Trophoblast cell (in vitro differentiated cells and primary cell): ENCODE measurements around the gene ACACB.

Experiments used
- DNase-seq, 2 donors: peaks; one replicate each; pipeline ENCODE4 v3.0.0-alpha.2; 2016
- H2AFZ ChIP-seq: 2 replicates; pipeline ENCODE4 v1.6.1; 2013; ENCODE audit warnings: low read length, moderate library complexity, mild to moderate bottlenecking; ENCODE audit not compliant: insufficient read depth, poor library complexity
- H2AK5ac ChIP-seq: 2 replicates; pipeline ENCODE4 v1.6.1; 2013; ENCODE audit warnings: mild to moderate bottlenecking, low read length
- H2BK120ac ChIP-seq: 2 replicates; pipeline ENCODE4 v1.6.1; 2013; ENCODE audit warnings: low read length, mild to moderate bottlenecking, moderate library complexity; ENCODE audit not compliant: insufficient read depth, poor library complexity
- H2BK12ac ChIP-seq: 2 replicates; pipeline ENCODE4 v1.6.1; 2013; ENCODE audit warnings: mild to moderate bottlenecking, low read length, moderate library complexity
- H2BK5ac ChIP-seq: 2 replicates; pipeline ENCODE4 v1.6.1; 2013; ENCODE audit warnings: low read length, low read depth, moderate library complexity, mild to moderate bottlenecking; ENCODE audit not compliant: poor library complexity
- H3K14ac ChIP-seq: 2 replicates; pipeline ENCODE4 v1.6.1; 2013; ENCODE audit warnings: mild to moderate bottlenecking, low read length
- H3K18ac ChIP-seq: 2 replicates; pipeline ENCODE4 v1.6.1; 2013; ENCODE audit warnings: mild to moderate bottlenecking, low read length
- H3K23ac ChIP-seq: 2 replicates; pipeline ENCODE4 v1.6.1; 2013; ENCODE audit warnings: low read length
- H3K27ac ChIP-seq: 2 replicates; pipeline ENCODE4 v1.5.1; 2013; ENCODE audit warnings: low read depth, mild to moderate bottlenecking, inconsistent platforms, low read length, moderate library complexity
- H3K27me3 ChIP-seq: 2 replicates; pipeline ENCODE4 v1.6.1; 2013; ENCODE audit warnings: inconsistent platforms, mild to moderate bottlenecking, low read length, moderate library complexity; ENCODE audit not compliant: insufficient read depth
- H3K36me3 ChIP-seq, 2 experiments: 1 replicate in 1 of 2; 2 replicates in 1 of 2; pipeline ENCODE4 v1.6.1; 2013; ENCODE audit warnings: low read length in 2 of 2, mild to moderate bottlenecking in 2 of 2, moderate library complexity in 1 of 2; ENCODE audit not compliant: insufficient read depth in 2 of 2, control insufficient read depth in 1 of 2
- H3K4ac ChIP-seq: 2 replicates; pipeline ENCODE4 v1.6.1; 2013; ENCODE audit warnings: low read depth, mild to moderate bottlenecking, low read length, moderate library complexity
- H3K4me1 ChIP-seq, 2 experiments: 1 replicate in 1 of 2; 2 replicates in 1 of 2; pipeline ENCODE4 v1.6.1; 2013; ENCODE audit warnings: low read length in 2 of 2, mild to moderate bottlenecking in 2 of 2, moderate library complexity in 1 of 2; ENCODE audit not compliant: insufficient read depth in 2 of 2, control insufficient read depth in 1 of 2
- H3K4me2 ChIP-seq: 2 replicates; pipeline ENCODE4 v1.6.1; 2013; ENCODE audit warnings: inconsistent platforms, mild to moderate bottlenecking, low read length, moderate library complexity
- H3K4me3 ChIP-seq: 2 replicates; pipeline ENCODE4 v1.5.1; 2013; ENCODE audit warnings: mild to moderate bottlenecking, low read depth, low read length, inconsistent platforms
- H3K79me1 ChIP-seq: one replicate; pipeline ENCODE4 v1.6.1; 2013; ENCODE audit warnings: low read length
- H3K79me2 ChIP-seq: 2 replicates; pipeline ENCODE4 v1.6.1; 2013; ENCODE audit warnings: low read length, mild to moderate bottlenecking; ENCODE audit not compliant: control insufficient read depth, insufficient read depth, poor library complexity
- H3K9ac ChIP-seq: 2 replicates; pipeline ENCODE4 v1.6.1; 2013; ENCODE audit warnings: mild to moderate bottlenecking, low read length
- H3K9me3 ChIP-seq: 2 replicates; pipeline ENCODE4 v1.6.1; 2013; ENCODE audit warnings: low read depth, mild to moderate bottlenecking, control low read depth, inconsistent platforms, low read length; ENCODE audit not compliant: insufficient read depth
- H4K12ac ChIP-seq: 2 replicates; pipeline ENCODE4 v1.6.1; 2013; ENCODE audit warnings: low read depth, mild to moderate bottlenecking, low read length, moderate library complexity
- H4K8ac ChIP-seq: 2 replicates; pipeline ENCODE4 v1.6.1; 2013; ENCODE audit warnings: low read depth, mild to moderate bottlenecking, low read length, moderate library complexity
- H4K91ac ChIP-seq: one replicate; pipeline ENCODE4 v1.6.1; 2013; ENCODE audit warnings: low read depth, mild to moderate bottlenecking, low read length, moderate library complexity
- WGBS: extraction: QIAGEN DNeasy Blood & Tissue Kit; methylation state at CpG from one replicate; pipeline ENCODE4 v1.1.7; 2013; ENCODE audit warnings: missing lambda C conversion rate; ENCODE audit not compliant: insufficient read length, insufficient coverage; ENCODE audit errors: extremely low coverage; 5-methylcytosine and 5-hydroxymethylcytosine counted together

ACACB gene

DNA sequence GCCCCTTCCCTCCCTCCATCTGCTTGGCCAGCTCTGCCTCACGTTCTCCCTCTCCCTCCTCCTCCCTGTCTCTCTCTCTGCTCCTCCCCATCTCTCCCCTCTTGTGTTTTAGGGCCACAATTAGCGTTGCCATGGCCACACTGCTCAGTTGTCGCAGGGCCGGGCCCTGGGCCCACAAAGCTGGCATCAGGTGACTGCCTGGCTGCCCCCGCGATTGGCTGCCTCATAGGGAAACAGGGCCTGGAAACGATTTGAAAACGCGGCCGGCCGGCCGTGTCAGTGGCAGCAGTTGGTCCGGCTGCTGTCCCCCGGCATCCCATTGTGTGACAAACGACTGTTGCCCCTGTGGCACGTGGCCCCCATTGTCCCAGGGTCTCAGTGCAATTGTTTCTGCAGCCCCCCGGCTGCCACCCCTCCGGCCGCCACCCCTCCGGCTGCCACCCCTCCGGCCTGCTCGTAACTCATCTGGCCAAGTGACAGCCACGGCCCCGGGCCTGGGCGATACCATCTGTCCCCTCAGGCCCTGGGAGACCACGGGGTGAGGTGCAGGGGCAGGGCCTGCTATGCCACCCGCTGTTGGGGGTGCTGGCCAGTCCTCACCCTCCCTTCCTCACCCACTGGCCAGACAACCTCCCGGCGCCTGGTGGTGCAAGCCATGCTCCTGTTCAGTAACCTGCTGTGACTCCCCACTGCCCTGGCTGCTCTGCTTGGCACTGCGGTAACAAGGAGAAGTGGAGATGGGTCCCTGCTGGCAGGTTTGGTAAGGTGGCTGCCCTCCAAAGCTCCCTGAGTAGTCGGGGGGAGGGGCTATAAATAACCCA, 175.3 kb downstream of the ACACB start:
- Histone ChIP-seq H3K36me3 (no peaks in the 10 kb centered on the region), H3K4me1 (no peaks in the 10 kb centered on the region), H3K9ac (no peak overlapping the region), H4K12ac (no peak overlapping the region), H3K18ac (no peak overlapping the region), H3K27ac (no peak overlapping the region), H4K8ac (no peak overlapping the region), H3K79me1 (no peaks in the 10 kb centered on the region), H4K91ac (no peak overlapping the region), H3K9me3 (peaks cover 1% of the 10 kb centered on the region), H3K4me3 (no peak overlapping the region), H3K79me2 (no peaks in the 10 kb centered on the region), H2BK120ac (no peak overlapping the region), H3K4ac (no peak overlapping the region), H2BK5ac (no peak overlapping the region), H3K23ac (no peak overlapping the region), H3K4me2 (peak overlapping the region; percentile 25), H3K27me3 (no peaks in the 10 kb centered on the region), H2BK12ac (no peak overlapping the region), H3K14ac (no peak overlapping the region), H2AFZ (no peak overlapping the region), H2AK5ac (no peak overlapping the region)
- DNase-seq, result no peak
- WGBS, result no CpG with 5 or more reads among the region's 31 CpGs

DNA sequence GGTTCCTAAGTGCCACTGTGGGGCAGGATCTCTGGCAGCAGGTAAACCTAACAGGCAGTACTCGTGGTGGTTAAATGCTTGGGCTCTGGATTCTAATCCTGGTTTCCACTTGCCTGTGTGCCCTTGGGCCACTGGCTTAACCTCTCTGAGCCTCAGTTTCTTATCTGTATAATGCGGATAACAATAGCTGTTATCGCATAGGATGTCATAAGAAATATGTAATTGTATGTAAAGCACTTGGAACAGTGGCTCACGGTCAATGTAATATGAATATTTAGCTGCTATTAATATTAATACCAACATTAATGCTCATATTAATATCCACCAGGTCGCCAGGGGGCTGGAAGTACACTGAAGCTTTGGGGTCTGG, 175.9 kb downstream of the ACACB start:
- Histone ChIP-seq H4K91ac (no peak overlapping the region), H3K27me3 (no peaks in the 10 kb centered on the region), H2BK120ac (no peak overlapping the region), H4K8ac (no peak overlapping the region), H2BK12ac (no peak overlapping the region), H3K23ac (no peak overlapping the region), H3K4me2 (no peak overlapping the region), H3K18ac (no peak overlapping the region), H3K9me3 (peaks cover 3% of the 10 kb centered on the region), H4K12ac (no peak overlapping the region), H3K79me2 (no peaks in the 10 kb centered on the region), H3K14ac (no peak overlapping the region), H3K9ac (no peak overlapping the region), H2AK5ac (no peak overlapping the region), H2AFZ (no peak overlapping the region), H3K79me1 (no peaks in the 10 kb centered on the region), H3K27ac (no peak overlapping the region), H3K4me1 (no peaks in the 10 kb centered on the region), H3K4ac (no peak overlapping the region), H3K4me3 (no peak overlapping the region), H3K36me3 (no peaks in the 10 kb centered on the region), H2BK5ac (no peak overlapping the region)
- no CpG with 5 or more reads among the region's 5 CpGs for WGBS
- no peak for DNase-seq

DNA sequence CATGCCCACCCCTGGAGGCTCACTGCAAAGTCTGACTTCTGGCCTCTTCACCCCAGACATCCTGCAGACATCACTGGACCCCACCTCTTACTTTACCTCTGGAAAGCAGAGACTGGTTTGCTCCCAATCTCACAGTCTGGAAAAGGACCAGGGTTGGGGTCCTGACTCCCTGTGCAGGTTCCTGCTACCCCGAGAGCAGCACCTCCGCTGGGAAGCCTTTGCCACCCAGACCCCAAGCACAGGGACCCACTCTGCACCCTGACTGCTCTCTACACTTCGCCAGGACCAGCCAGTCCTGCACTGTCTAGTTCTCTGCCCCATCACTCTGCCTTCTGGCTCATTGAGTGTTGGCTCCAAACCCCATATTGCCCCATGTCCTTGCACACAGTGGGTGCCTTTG, 176.7 kb downstream of the ACACB start:
- no CpG with 5 or more reads among the region's 3 CpGs for WGBS
- Histone ChIP-seq H3K18ac (no peak overlapping the region), H2BK120ac (no peak overlapping the region), H4K91ac (no peak overlapping the region), H2AK5ac (no peak overlapping the region), H3K36me3 (no peaks in the 10 kb centered on the region), H3K14ac (no peak overlapping the region), H2AFZ (no peak overlapping the region), H3K9me3 (peaks cover 3% of the 10 kb centered on the region), H3K79me1 (no peaks in the 10 kb centered on the region), H3K9ac (no peak overlapping the region), H4K8ac (no peak overlapping the region), H3K4me3 (no peak overlapping the region), H2BK12ac (no peak overlapping the region), H3K4me2 (no peak overlapping the region), H4K12ac (no peak overlapping the region), H3K23ac (no peak overlapping the region), H3K27ac (no peak overlapping the region), H2BK5ac (no peak overlapping the region), H3K4ac (no peak overlapping the region), H3K4me1 (no peaks in the 10 kb centered on the region), H3K79me2 (no peaks in the 10 kb centered on the region), H3K27me3 (no peaks in the 10 kb centered on the region)
- DNase-seq, result no peak

DNA sequence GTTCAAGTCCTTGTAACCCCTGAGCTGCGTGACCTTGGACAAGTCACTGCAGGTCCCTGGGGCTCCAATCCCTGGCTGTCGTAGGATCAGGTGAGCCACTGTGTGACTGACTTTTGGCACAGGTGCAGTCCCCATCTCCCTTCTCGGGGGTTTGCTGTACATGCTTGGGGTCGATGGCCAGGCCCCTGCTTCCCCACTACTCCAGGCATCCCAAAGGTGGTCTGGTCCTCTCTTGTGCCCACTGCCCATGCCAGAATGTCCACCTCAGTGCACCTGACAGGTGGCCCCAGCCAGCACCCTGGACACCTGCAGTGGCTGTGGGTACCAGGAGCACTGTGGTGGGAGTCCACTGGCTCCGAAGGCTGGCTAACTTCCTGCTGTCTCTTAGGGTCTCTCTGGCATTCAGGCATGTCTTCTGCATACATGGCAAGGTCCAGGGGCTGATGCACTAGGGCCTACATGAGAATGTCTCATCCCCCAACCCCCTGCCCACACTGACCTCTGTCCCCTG, 178.0 kb downstream of the ACACB start:
- Histone ChIP-seq H4K8ac (no peak overlapping the region), H3K4me2 (no peak overlapping the region), H2BK12ac (no peak overlapping the region), H3K27me3 (no peaks in the 10 kb centered on the region), H3K14ac (no peak overlapping the region), H3K18ac (no peak overlapping the region), H3K9me3 (peaks cover 3% of the 10 kb centered on the region), H3K79me1 (no peaks in the 10 kb centered on the region), H2BK120ac (no peak overlapping the region), H3K4ac (no peak overlapping the region), H4K91ac (no peak overlapping the region), H2AK5ac (no peak overlapping the region), H2BK5ac (no peak overlapping the region), H3K9ac (no peak overlapping the region), H3K4me1 (no peaks in the 10 kb centered on the region), H3K27ac (no peak overlapping the region), H3K36me3 (no peaks in the 10 kb centered on the region), H2AFZ (no peak overlapping the region), H3K79me2 (no peaks in the 10 kb centered on the region), H3K4me3 (no peak overlapping the region), H4K12ac (no peak overlapping the region), H3K23ac (no peak overlapping the region)
- no peak for DNase-seq
- no CpG with 5 or more reads among the region's 5 CpGs for WGBS
